Measurements from ENCODE around the gene PIPOX.

- TF ChIP-seq CTCF (IDR thresholded peaks at IDR 0.05) (no peak), POLR2AphosphoS5 (IDR thresholded peaks at IDR 0.05) (no peak)
Observed at GRCh38 chr17:29049541-29050145, 6.7 kb downstream of the PIPOX start.

All from gastroesophageal sphincter (tissue), 3 donors.